Muscle layer of duodenum (tissue), 2 donors: ENCODE measurements around the gene PTPRE.

ENCODE experiments used
- H3K27ac ChIP-seq: one replicate; pipeline ENCODE4 v1.7.0; 2013; ENCODE audit warnings: mild to moderate bottlenecking, low read length
- H3K27me3 ChIP-seq: one replicate; pipeline ENCODE4 v1.7.0; 2013; ENCODE audit warnings: low read depth, mild to moderate bottlenecking, control low read depth, low read length
- H3K36me3 ChIP-seq, 2 donors: one replicate each; pipeline ENCODE4 v1.7.0; 2013; ENCODE audit warnings: low read length in 2 of 2, control low read depth in 1 of 2, mild to moderate bottlenecking in 1 of 2; ENCODE audit not compliant: insufficient read depth in 2 of 2, control insufficient read depth in 1 of 2
- H3K4me1 ChIP-seq, 2 donors: one replicate each; pipeline ENCODE4 v1.7.0; 2013; ENCODE audit warnings: low read length in 2 of 2, mild to moderate bottlenecking in 2 of 2, control low read depth in 1 of 2, moderate library complexity in 1 of 2; ENCODE audit not compliant: insufficient read depth in 2 of 2, control insufficient read depth in 1 of 2
- H3K4me3 ChIP-seq, 2 donors: one replicate each; pipeline ENCODE4 v1.7.0; 2013; ENCODE audit warnings: low read length in 2 of 2, low read depth in 1 of 2, mild to moderate bottlenecking in 1 of 2
- H3K9me3 ChIP-seq, 2 donors: one replicate each; pipeline ENCODE4 v1.7.0; 2013; ENCODE audit warnings: low read length in 2 of 2, control low read depth in 1 of 2, mild to moderate bottlenecking in 1 of 2; ENCODE audit not compliant: control insufficient read depth in 1 of 2
- donor health status: healthy.

The PTPRE gene

GRCh38 chr10:127947211-127947610 lies 40.3 kb downstream of the PTPRE start:
- Histone ChIP-seq H3K4me3 (no peak overlapping the region), H3K4me1 (no peaks in the 10 kb centered on the region), H3K27me3 (no peaks in the 10 kb centered on the region), H3K27ac (no peak overlapping the region), H3K36me3 (no peaks in the 10 kb centered on the region), H3K9me3 (no peaks in the 10 kb centered on the region)

GRCh38 chr10:127948791-127949190 lies 41.9 kb downstream of the PTPRE start:
- H3K36me3 ChIP-seq, result no peaks in the 10 kb centered on the region
- H3K27ac ChIP-seq, result no peak overlapping the region
- H3K27me3 ChIP-seq, result no peaks in the 10 kb centered on the region
- H3K9me3 ChIP-seq, result no peaks in the 10 kb centered on the region
- H3K4me3 ChIP-seq, result no peak overlapping the region
- H3K4me1 ChIP-seq, result no peaks in the 10 kb centered on the region

GRCh38 chr10:127949831-127950230 lies 42.9 kb downstream of the PTPRE start:
- Histone ChIP-seq H3K27ac (no peak overlapping the region), H3K27me3 (no peaks in the 10 kb centered on the region)

GRCh38 chr10:127951861-127952574 lies 45.1 kb downstream of the PTPRE start:
- H3K27me3 ChIP-seq, result no peaks in the 10 kb centered on the region
- peaks cover 0 to 10% of the 10 kb centered on the region in 2 donors for H3K9me3 ChIP-seq
- H3K4me3 ChIP-seq, result no peak overlapping the region
- no peak overlapping the region for H3K27ac ChIP-seq
- no peaks in the 10 kb centered on the region for H3K4me1 ChIP-seq
- no peaks in the 10 kb centered on the region for H3K36me3 ChIP-seq

More at GRCh38 chr10:127949831-127950230, 42.9 kb downstream of the PTPRE start:
- Histone ChIP-seq H3K4me1 (no peaks in the 10 kb centered on the region), H3K9me3 (no peaks in the 10 kb centered on the region), H3K36me3 (no peaks in the 10 kb centered on the region), H3K4me3 (no peak overlapping the region)

- no peaks in the 10 kb centered on the region for H3K4me1 ChIP-seq
- no peaks in the 10 kb centered on the region for H3K27me3 ChIP-seq
- H3K9me3 ChIP-seq, result peaks cover 0 to 10% of the 10 kb centered on the region in 2 donors
- no peak overlapping the region for H3K4me3 ChIP-seq
- no peaks in the 10 kb centered on the region for H3K36me3 ChIP-seq
- no peak overlapping the region for H3K27ac ChIP-seq
Measured at GRCh38 chr10:127952575-127952869, 45.6 kb downstream of the PTPRE start.

GRCh38 chr10:127952918-127953317 lies 46.0 kb downstream of the PTPRE start:
- Histone ChIP-seq H3K4me1 (no peaks in the 10 kb centered on the region), H3K27ac (no peak overlapping the region), H3K4me3 (no peak overlapping the region), H3K36me3 (no peaks in the 10 kb centered on the region), H3K9me3 (peaks cover 0 to 10% of the 10 kb centered on the region in 2 donors), H3K27me3 (no peaks in the 10 kb centered on the region)

GRCh38 chr10:127953876-127954275 lies 47.0 kb downstream of the PTPRE start:
- Histone ChIP-seq H3K9me3 (peaks cover 0 to 10% of the 10 kb centered on the region in 2 donors), H3K4me1 (no peaks in the 10 kb centered on the region), H3K36me3 (no peaks in the 10 kb centered on the region), H3K27ac (no peak overlapping the region), H3K27me3 (no peaks in the 10 kb centered on the region), H3K4me3 (no peak overlapping the region)

GRCh38 chr10:127959428-127959827 lies 52.5 kb downstream of the PTPRE start:
- H3K4me1 ChIP-seq, result no peaks in the 10 kb centered on the region
- peaks cover 0 to 10% of the 10 kb centered on the region in 2 donors for H3K9me3 ChIP-seq
- no peaks in the 10 kb centered on the region for H3K36me3 ChIP-seq
- no peak overlapping the region for H3K4me3 ChIP-seq
- no peak overlapping the region for H3K27ac ChIP-seq
- H3K27me3 ChIP-seq, result no peaks in the 10 kb centered on the region

- Histone ChIP-seq H3K27ac (no peak overlapping the region), H3K4me3 (no peak overlapping the region), H3K9me3 (peaks cover 0 to 6% of the 10 kb centered on the region in 2 donors), H3K36me3 (no peaks in the 10 kb centered on the region), H3K4me1 (no peaks in the 10 kb centered on the region), H3K27me3 (no peaks in the 10 kb centered on the region)
Measured at GRCh38 chr10:127961071-127961470, 54.2 kb downstream of the PTPRE start.

- H3K4me1 ChIP-seq, result no peaks in the 10 kb centered on the region
- H3K9me3 ChIP-seq, result no peaks in the 10 kb centered on the region
- no peaks in the 10 kb centered on the region for H3K36me3 ChIP-seq
- H3K27ac ChIP-seq, result no peak overlapping the region
- no peaks in the 10 kb centered on the region for H3K27me3 ChIP-seq
- H3K4me3 ChIP-seq, result no peak overlapping the region
Measured at GRCh38 chr10:127962205-127962604, 55.3 kb downstream of the PTPRE start.

- H3K27me3 ChIP-seq, result no peaks in the 10 kb centered on the region
- H3K4me3 ChIP-seq, result no peak overlapping the region
- H3K36me3 ChIP-seq, result no peaks in the 10 kb centered on the region
- no peaks in the 10 kb centered on the region for H3K9me3 ChIP-seq
- H3K4me1 ChIP-seq, result no peaks in the 10 kb centered on the region
- no peak overlapping the region for H3K27ac ChIP-seq
Measured at GRCh38 chr10:127963136-127963535, 56.2 kb downstream of the PTPRE start.

- Histone ChIP-seq H3K4me1 (no peaks in the 10 kb centered on the region), H3K36me3 (no peaks in the 10 kb centered on the region), H3K4me3 (no peak overlapping the region), H3K9me3 (no peaks in the 10 kb centered on the region), H3K27me3 (no peaks in the 10 kb centered on the region), H3K27ac (no peak overlapping the region)
Measured at GRCh38 chr10:127964621-127965020, 57.7 kb downstream of the PTPRE start.
